Fibroblast of mammary gland (primary cell): Measurements from ENCODE around the gene SETD5.
A peak's percentile ranks its signal among the peaks of the same experiment; 100 is the strongest.

Experiments used
- DNase-seq: peaks from one replicate; pipeline ENCODE4 v3.0.0-alpha.2; 2010; ENCODE audit warnings: low read depth
- H3K4me3 ChIP-seq: 2 replicates; pipeline ENCODE4 v1.5.1; 2011; ENCODE audit warnings: low read depth, mild to moderate bottlenecking, low read length, moderate library complexity; ENCODE audit not compliant: control insufficient read depth
- TF ChIP-seq, protein P1 (sequence below): conservative IDR thresholded peaks from 2 replicates; pipeline ENCODE4 v1.5.1; 2011; ENCODE audit warnings: low read depth, low read length, inconsistent platforms; ENCODE audit not compliant: control insufficient read depth, insufficient read depth

The SETD5 gene

DNA sequence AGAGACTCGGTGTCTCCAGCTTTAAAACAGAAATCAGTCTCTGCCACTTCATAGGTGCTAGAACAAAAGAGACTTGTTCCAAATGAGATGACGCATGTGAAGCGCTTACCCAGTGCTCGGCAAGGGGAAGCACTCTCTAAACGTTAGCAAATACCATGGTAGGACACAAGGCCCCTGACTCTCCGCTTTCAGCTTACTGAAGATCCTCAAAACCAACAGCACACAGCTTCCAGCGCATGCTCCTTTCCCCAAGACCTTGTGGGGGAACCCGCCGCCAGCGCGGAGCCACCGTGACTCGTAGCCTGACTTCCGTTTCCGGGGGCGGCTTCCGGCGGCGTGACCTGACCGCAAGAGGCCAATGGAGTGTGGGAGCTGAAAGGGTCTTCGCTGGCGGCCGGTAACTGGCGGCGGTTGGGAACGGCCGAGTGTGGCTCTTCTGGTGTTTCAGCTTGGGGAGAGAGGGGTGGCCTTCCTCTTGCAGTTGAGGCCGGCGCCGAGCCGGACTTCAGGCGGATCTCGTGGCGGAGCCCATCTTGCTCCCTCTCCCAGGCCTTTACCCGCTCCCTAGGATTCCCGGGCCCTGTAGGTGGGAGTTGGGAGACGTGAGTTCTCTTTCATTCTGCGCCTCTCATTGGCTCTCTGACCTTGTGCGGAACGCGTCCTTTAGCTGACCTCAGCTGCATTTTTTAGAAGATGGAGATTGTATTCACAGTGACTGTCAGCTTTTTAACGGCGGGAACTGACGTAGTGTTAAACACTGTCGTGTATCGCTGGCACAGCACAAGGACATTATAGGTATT, 34.5 kb upstream of the SETD5 start, which contains the start of gene THUMPD3:
Gene THUMPD3, plus strand, starts transcription at position 324 of the 800 bp plus-strand sequence. CDS start 2,015 bp downstream, outside the sequence.
- peak; percentile 83 for DNase-seq
- peak within 1 kb of the TSS; percentile 68 for H3K4me3 ChIP-seq
- TF ChIP-seq, protein P1, sequence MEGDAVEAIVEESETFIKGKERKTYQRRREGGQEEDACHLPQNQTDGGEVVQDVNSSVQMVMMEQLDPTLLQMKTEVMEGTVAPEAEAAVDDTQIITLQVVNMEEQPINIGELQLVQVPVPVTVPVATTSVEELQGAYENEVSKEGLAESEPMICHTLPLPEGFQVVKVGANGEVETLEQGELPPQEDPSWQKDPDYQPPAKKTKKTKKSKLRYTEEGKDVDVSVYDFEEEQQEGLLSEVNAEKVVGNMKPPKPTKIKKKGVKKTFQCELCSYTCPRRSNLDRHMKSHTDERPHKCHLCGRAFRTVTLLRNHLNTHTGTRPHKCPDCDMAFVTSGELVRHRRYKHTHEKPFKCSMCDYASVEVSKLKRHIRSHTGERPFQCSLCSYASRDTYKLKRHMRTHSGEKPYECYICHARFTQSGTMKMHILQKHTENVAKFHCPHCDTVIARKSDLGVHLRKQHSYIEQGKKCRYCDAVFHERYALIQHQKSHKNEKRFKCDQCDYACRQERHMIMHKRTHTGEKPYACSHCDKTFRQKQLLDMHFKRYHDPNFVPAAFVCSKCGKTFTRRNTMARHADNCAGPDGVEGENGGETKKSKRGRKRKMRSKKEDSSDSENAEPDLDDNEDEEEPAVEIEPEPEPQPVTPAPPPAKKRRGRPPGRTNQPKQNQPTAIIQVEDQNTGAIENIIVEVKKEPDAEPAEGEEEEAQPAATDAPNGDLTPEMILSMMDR, result no peak

DNA sequence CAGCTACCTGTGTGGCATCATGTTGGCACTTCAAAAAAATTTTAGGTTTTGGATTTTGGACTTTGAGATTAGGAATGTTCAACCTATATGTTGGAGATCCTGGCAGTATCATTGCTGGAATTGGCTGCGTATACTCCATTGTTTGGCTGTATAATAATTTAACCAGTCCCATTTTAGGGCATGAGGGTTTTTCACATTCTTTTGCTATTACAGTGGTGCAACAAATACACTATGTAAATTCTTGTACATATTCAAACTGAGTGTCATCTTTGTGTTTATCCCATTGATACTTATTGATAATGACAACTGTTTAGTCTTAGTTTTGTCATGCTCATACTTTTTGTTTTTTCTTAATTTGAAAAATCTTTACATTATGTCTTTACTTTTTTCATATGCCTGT, 27.9 kb upstream of the SETD5 start:
- no peak for DNase-seq
- H3K4me3 ChIP-seq, result no peak overlapping the region
- TF ChIP-seq, protein P1, result no peak

DNA sequence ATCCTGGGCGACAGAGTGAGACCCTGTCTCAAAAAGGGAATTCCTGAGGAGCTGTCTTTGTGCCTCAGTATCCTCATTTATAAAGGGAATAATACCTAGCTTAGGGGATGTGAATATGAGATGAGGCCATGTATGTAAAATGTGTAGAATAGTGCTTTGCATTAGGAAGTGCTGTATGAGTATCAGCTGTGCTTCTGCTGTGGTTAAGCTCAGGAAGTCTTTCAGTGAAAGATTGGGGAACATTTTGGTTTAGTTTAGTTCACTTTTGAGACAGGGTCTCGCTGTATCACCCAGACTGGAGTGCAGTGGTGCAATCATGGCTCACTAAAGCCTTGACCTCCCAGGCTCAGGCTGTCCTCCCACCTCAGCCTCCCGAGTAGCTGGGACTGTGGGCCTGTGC, 23.9 kb upstream of the SETD5 start:
- TF ChIP-seq, protein P1, result no peak
- DNase-seq, result no peak

DNA sequence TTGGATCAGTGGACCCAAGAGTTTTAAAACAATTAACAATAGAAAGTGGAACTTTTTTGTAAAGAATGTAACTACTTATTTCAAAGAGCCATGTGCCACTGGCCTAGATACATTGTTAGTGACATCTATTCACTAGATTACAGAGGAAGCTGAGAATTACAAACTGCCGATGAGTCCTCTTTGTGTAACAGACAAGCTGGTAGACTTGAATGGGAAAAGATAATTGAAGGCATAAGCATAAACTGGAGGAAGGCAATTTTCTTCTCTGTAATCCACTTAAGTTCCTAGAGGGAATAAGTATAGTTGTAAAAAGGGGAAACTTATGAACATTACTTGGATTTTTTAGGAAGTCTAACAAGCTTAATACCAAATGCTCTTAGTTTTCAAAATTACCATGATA, 19.4 kb upstream of the SETD5 start:
- DNase-seq, result no peak
- TF ChIP-seq, protein P1, result no peak
- no peak overlapping the region for H3K4me3 ChIP-seq

More for the DNA sequence above, 23.9 kb upstream of the SETD5 start:
- H3K4me3 ChIP-seq, result no peak overlapping the region

- no peak overlapping the region for H3K4me3 ChIP-seq
- TF ChIP-seq, protein P1, result no peak
- DNase-seq, result no peak
Observed at GRCh38 chr3:9379327-9379726, 18.1 kb upstream of the SETD5 start.

- no peak overlapping the region for H3K4me3 ChIP-seq
- TF ChIP-seq, protein P1, result no peak
- DNase-seq, result no peak
Observed at GRCh38 chr3:9380014-9380413, 17.4 kb upstream of the SETD5 start.
